Cardiac fibroblast (primary cell): Measurements from ENCODE around the gene GPLD1.

Experiments
- DNase-seq, 2 donors: peaks; one replicate each; pipeline versions ENCODE4 v3.0.0 to v3.0.0-alpha.2; 2010; ENCODE audit warnings: low read depth in 2 of 2
- H3K4me3 ChIP-seq, 2 donors: replicated peaks in 1 of 2; 1 replicate in 1 of 2; 2 replicates in 1 of 2; pipeline ENCODE4 v1.5.1; 2011; ENCODE audit warnings: low read depth in 2 of 2, low read length in 2 of 2, mild to moderate bottlenecking in 2 of 2, moderate library complexity in 1 of 2
- TF ChIP-seq, protein P1 (sequence below): IDR thresholded peaks from one replicate; pipeline ENCODE4 v1.5.1; 2011; ENCODE audit warnings: low read depth, mild to moderate bottlenecking, low read length, inconsistent platforms

The GPLD1 gene

DNA sequence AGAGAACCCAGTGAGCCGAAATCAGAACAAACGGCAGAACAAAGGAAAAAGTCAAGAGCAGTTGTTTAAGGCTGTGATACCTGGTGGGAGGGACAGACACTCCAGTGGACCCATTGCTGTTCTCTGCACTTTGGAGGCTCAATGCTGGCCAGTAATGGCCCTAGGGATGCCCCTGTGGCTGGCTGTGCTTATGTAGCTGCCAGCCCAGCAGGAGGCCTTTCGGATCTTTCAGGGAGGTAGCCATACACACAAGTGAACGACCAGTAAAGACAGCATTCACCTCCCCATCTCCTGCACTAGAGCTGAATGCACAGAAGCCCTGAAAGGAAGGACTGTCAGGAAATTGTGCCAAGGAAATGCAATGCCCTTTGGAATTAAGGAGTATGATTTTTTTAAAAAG, 34.3 kb downstream of the GPLD1 start:
- TF ChIP-seq, protein P1, sequence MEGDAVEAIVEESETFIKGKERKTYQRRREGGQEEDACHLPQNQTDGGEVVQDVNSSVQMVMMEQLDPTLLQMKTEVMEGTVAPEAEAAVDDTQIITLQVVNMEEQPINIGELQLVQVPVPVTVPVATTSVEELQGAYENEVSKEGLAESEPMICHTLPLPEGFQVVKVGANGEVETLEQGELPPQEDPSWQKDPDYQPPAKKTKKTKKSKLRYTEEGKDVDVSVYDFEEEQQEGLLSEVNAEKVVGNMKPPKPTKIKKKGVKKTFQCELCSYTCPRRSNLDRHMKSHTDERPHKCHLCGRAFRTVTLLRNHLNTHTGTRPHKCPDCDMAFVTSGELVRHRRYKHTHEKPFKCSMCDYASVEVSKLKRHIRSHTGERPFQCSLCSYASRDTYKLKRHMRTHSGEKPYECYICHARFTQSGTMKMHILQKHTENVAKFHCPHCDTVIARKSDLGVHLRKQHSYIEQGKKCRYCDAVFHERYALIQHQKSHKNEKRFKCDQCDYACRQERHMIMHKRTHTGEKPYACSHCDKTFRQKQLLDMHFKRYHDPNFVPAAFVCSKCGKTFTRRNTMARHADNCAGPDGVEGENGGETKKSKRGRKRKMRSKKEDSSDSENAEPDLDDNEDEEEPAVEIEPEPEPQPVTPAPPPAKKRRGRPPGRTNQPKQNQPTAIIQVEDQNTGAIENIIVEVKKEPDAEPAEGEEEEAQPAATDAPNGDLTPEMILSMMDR: no peak
- no peak overlapping the region for H3K4me3 ChIP-seq
- DNase-seq: no peak

DNA sequence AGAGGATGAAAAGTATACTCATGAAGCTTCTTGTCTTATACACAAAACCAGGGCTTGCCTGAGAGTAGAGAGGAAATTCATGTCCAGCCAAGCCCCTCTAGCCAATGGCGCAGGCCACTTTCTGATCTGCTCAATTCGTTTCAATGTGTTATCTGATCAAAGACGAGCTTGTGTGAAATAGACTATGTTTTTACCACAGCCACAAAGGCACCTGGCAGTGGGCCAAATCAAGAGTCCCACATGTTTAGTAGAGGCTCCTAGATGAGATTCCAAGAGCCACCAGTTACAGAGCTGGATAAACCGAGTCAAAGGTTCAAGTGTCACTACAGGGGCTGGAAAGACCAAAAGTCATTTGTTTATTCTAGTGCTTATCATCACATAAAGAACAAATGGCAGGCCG, 34.9 kb downstream of the GPLD1 start:
- no peak for DNase-seq
- no peak overlapping the region for H3K4me3 ChIP-seq
- TF ChIP-seq, protein P1: no peak

DNA sequence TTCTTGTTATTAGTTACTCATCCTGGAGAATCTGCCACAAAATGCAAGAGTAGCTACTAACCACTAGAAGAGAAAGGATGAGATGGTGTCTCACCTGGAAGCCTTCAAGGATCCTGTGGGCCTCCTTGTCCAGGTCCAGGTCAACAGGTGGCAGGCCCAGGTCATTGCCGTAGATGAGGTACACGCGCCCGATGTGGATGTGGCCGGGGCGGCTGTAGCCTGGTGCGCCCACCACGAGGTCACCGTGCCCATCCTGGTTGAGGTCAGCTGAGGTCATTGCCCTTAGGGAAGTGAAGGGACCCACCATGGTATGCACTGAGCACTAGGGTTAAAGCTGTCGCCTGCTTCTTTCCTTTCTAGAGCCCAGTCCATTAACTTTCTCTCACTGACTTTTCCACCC, 35.5 kb downstream of the GPLD1 start:
- no peak for DNase-seq
- TF ChIP-seq, protein P1: no peak
- no peak overlapping the region for H3K4me3 ChIP-seq

DNA sequence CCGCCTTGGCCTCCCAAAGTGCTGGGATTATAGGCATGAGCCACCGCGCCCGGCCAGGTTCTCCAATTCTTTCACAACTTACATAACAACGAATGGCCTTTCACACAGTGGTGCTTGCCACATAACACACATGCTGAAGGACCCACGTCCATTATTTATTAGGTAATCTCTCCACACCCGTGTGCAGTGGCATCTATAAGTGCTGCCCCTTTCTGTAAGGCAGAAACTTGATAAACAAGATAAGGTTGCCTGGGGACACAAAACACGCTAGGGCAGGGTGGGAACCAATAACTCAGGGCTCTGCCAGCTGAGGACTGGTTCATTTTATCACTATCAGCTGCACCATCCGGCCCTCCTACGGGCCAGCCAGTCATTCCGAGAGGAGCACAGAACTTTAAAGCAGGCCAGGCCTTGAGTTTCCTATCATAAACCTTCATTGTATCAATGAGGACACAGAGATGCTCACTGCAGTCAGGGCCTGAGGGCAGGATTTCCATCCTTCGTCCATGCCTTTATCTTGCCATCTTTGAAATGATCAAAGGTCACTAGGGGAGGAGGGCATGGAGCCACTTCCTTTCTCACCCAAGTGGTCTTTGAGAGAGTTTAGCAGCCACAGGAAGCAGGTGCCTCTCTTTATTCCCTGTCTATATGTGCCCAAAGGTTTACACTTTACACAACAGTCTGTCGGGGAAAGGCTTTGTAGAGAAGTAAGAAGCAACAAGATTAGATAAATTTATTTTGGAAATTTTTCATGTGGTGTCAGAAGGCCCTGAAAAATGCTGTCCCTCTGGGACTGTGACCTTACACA, 37.6 kb downstream of the GPLD1 start:
- DNase-seq: no peak
- TF ChIP-seq, protein P1: no peak
- no peak overlapping the region for H3K4me3 ChIP-seq

DNA sequence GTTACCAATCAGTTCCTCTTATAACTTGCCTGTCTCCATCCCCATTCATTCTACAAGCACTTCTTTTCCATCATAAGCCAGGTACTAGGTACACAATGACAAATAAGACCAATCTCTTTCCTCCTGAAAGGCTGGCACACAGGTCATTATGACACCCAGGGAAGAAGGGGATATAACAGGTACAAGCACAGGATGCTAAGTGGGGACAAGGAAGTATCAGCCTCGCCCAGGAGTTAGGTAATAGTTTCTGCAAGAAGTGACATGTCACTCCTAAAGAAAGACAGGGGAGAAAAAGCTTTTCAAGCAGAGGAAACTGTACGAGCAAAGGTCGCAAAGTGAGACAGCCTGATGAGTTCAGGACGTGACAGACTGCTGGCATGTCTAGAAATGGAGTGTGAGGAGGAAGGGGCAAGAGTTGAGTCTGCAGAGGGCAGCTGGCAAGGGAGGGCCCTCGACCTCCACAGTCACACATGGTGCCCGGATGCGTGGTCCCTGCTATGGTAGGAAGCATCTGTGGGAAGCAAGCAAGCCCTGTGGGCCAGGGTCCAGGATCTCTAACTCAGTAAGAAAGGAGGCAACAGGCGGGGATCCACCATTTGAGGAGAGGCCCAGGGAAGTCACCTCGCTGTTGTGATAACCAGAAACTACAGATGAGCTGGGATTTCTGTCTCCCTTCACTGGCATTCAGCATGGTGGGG, 40.4 kb downstream of the GPLD1 start:
- TF ChIP-seq, protein P1: no peak
- no peak overlapping the region for H3K4me3 ChIP-seq
- DNase-seq: no peak

DNA sequence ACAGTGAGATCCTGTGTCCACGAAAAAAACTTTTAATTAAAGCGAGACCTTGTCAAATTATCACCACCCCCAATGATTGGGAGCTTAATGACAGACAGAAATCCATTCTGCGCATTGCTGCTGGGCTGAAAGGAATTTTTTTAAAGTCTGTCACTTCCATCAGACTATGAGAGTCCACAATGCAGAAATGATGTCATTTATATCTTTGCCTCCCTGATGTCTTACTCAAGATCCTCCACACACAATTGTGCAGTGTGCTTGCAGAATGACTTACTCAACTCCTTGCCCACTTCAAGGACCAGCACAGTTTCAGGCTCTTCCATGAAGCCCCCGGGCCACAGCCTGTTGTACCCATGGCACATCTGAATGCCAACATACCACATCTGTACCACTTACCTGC, 41.0 kb downstream of the GPLD1 start:
- no peak for DNase-seq
- TF ChIP-seq, protein P1: no peak
- no peak overlapping the region for H3K4me3 ChIP-seq
